Myocyte (in vitro differentiated cells): Measurements from ENCODE around the gene ALG1. TPM values are rescaled to one million over a fixed set of nuclear protein-coding genes. Genes with fewer than 3 reads are reported as not detected.
"Not testable (repeated sequence)": the region's sequence is repeated elsewhere in the genome, so short reads cannot be mapped to it uniquely, and the experiment has no call there.

Source experiments
- DNase-seq: peaks from one replicate; pipeline ENCODE4 v3.0.0-alpha.2; 2012; ENCODE audit warnings: low read depth
- total RNA-seq: library from RNA; depleted of rRNA; stranded (reverse); fragments of >200 nt; gene quantifications from 2 replicates; pipeline ENCODE4 v1.2.3, GENCODE V29; 2014

The ALG1 gene
- total RNA-seq, 1 donor from 2014 or later, result 16.9 TPM

- no peak for DNase-seq
Measured at GRCh38 chr16:5044011-5044540, 27.6 kb upstream of the ALG1 start.

GRCh38 chr16:5044581-5044980 is 27.1 kb upstream of the ALG1 start:
- DNase-seq, result not testable (repeated sequence)

- no peak for DNase-seq
Measured at GRCh38 chr16:5045499-5046115, 26.0 kb upstream of the ALG1 start.

- DNase-seq, result no peak
Measured at GRCh38 chr16:5046914-5047313, 24.7 kb upstream of the ALG1 start.

GRCh38 chr16:5054876-5055865 is 16.5 kb upstream of the ALG1 start:
- no peak for DNase-seq

- no peak for DNase-seq
Measured at GRCh38 chr16:5056352-5056751, 15.3 kb upstream of the ALG1 start.

- DNase-seq, result peak; percentile 43
Measured at GRCh38 chr16:5058476-5058875, 13.2 kb upstream of the ALG1 start.

GRCh38 chr16:5059386-5060072 is 12.1 kb upstream of the ALG1 start:
- DNase-seq, result no peak

GRCh38 chr16:5060073-5060641 is 11.5 kb upstream of the ALG1 start:
- DNase-seq, result no peak

- DNase-seq, result no peak
Measured at GRCh38 chr16:5062051-5062450, 9.6 kb upstream of the ALG1 start.

GRCh38 chr16:5062790-5063765 is 8.6 kb upstream of the ALG1 start:
- no peak for DNase-seq

GRCh38 chr16:5064915-5065314 is 6.7 kb upstream of the ALG1 start:
- DNase-seq, result no peak

GRCh38 chr16:5065326-5065725 is 6.3 kb upstream of the ALG1 start:
- DNase-seq, result no peak

- DNase-seq, result no peak
Measured at GRCh38 chr16:5065813-5066212, 5.8 kb upstream of the ALG1 start, which contains the start of gene C16orf89. TSS of gene C16orf89 (minus strand) at chr16:5065956. CDS start at chr16:5065908, 48 bp downstream.

GRCh38 chr16:5066511-5066910 is 5.1 kb upstream of the ALG1 start:
- no peak for DNase-seq

GRCh38 chr16:5069048-5069447 is 2.6 kb upstream of the ALG1 start:
- DNase-seq, result no peak

- no peak for DNase-seq
Measured at GRCh38 chr16:5069854-5070253, 1.8 kb upstream of the ALG1 start.

- DNase-seq, result no peak
Measured at GRCh38 chr16:5070431-5071186, 1.0 kb upstream of the ALG1 start.

- no peak for DNase-seq
Measured at GRCh38 chr16:5071341-5071680, 332 bp upstream of the ALG1 start.
